Naive thymus-derived CD4-positive, alpha-beta T cell (primary cell): Measurements from ENCODE around the gene SPARC. TPM values are rescaled to one million over a fixed set of nuclear protein-coding genes. Genes with fewer than 3 reads are reported as not detected.

Experiments used
- polyA plus RNA-seq, 2 donors: library from polyadenylated mRNA; unstranded; fragments of 300-500 nt; fragmentation: Illumina TruSeq; gene quantifications; one replicate each; pipeline ENCODE4 v1.2.3, GENCODE V29; 2021
- total RNA-seq, 6 experiments: library from RNA in 5 of 6; stranded (reverse) in 5 of 6; gene quantifications; 1 replicate in 5 of 6; 2 replicates in 1 of 6; pipeline ENCODE4 v1.2.3 and lab custom pipeline; 2021 to 2026

The SPARC gene
- total and polyA plus RNA-seq, 7 experiments from 2014 or later: 0.30 to 14.5 (median 0.62) TPM; not detected in 2

Other genes with a start within 250 kb of the SPARC start
- gene SLC36A1, start 239.3 kb downstream of the SPARC start, total RNA-seq: 10 to 100 TPM in 1 of 5 experiments, 1 to 10 TPM in 4; 4.6 to 16.6 (median 7.1) TPM
- gene SLC36A1, start 239.3 kb downstream of the SPARC start, polyA plus RNA-seq: under 1 TPM; 0.45 to 0.95 TPM
- not detected for gene FAT2, start 95.6 kb downstream of the SPARC start, total RNA-seq
- not detected for gene FAT2, start 95.6 kb downstream of the SPARC start, polyA plus RNA-seq
- gene ATOX1, start 71.7 kb upstream of the SPARC start, total RNA-seq: 10 to 100 TPM; 14.8 to 58.2 (median 29.6) TPM
- 10 to 100 TPM; 44.7 to 71.1 TPM for gene ATOX1, start 71.7 kb upstream of the SPARC start, polyA plus RNA-seq
- gene G3BP1, start 85.0 kb upstream of the SPARC start, total RNA-seq: 100 to 1,000 TPM in 3 of 5 experiments, 10 to 100 TPM in 2; 86.1 to 244 (median 167) TPM
- gene G3BP1, start 85.0 kb upstream of the SPARC start, polyA plus RNA-seq: 100 to 1,000 TPM; 146 to 158 TPM
- not detected for gene GLRA1, start 237.9 kb upstream of the SPARC start, total RNA-seq
- gene GLRA1, start 237.9 kb upstream of the SPARC start, polyA plus RNA-seq: not detected